Mammary epithelial cell (primary cell): ENCODE measurements around the gene EPB41L2.

Experiments used
- CTCF ChIP-seq, 2 donors: IDR thresholded peaks in 1 of 2; conservative IDR thresholded peaks in 1 of 2; 2 replicates each; pipeline ENCODE4 v1.5.1; 2011 to 2012; ENCODE audit warnings: inconsistent platforms in 2 of 2, low read length in 2 of 2, mild to moderate bottlenecking in 2 of 2, control low read depth in 1 of 2, low read depth in 1 of 2; ENCODE audit not compliant: insufficient read depth in 1 of 2; ENCODE audit errors: extremely low read depth in 1 of 2
- EZH2 ChIP-seq: IDR thresholded peaks from 2 replicates; pipeline ENCODE4 v1.6.1; 2012; ENCODE audit warnings: low read length, inconsistent platforms, borderline replicate concordance

- no peak for TF ChIP-seq CTCF (conservative IDR thresholded peaks at IDR 0.05 in 1 of 2, IDR thresholded peaks at IDR 0.05 in 1 of 2; ENCODE audit: extremely low read depth in 1 of 2, insufficient read depth in 1 of 2, low read depth in 1 of 2, low read length in 2 of 2)
- no peak for TF ChIP-seq EZH2
These were observed 77.9 kb downstream of the EPB41L2 start for GRCh38 chr6:130985115-130985514.
